Ishikawa (cell line): ENCODE measurements around the gene PISD.

ENCODE experiments used
- CEBPB ChIP-seq: IDR thresholded peaks from 2 replicates; pipeline ENCODE4 v1.6.1; 2012
- EP300 ChIP-seq: IDR thresholded peaks from 2 replicates; pipeline ENCODE4 v1.6.1; 2012; ENCODE audit warnings: borderline replicate concordance
- MAX ChIP-seq: IDR thresholded peaks from 2 replicates; pipeline ENCODE4 v1.6.1; 2012
- NFIC ChIP-seq: IDR thresholded peaks from 2 replicates; pipeline ENCODE4 v1.6.1; 2012
- RAD21 ChIP-seq: IDR thresholded peaks from 2 replicates; pipeline ENCODE4 v1.6.1; 2012; ENCODE audit warnings: low read depth
- REST ChIP-seq: IDR thresholded peaks from 2 replicates; pipeline ENCODE4 v1.6.1; 2012; ENCODE audit warnings: low read depth, mild to moderate bottlenecking
- TAF1 ChIP-seq: IDR thresholded peaks from 2 replicates; pipeline ENCODE4 v1.6.1; 2012; ENCODE audit warnings: low read depth, mild to moderate bottlenecking
- TEAD4 ChIP-seq: IDR thresholded peaks from 2 replicates; pipeline ENCODE4 v1.6.1; 2012
- USF1 ChIP-seq: IDR thresholded peaks from 2 replicates; pipeline ENCODE4 v1.6.1; 2012
- YY1 ChIP-seq: IDR thresholded peaks from 2 replicates; pipeline ENCODE4 v1.6.1; 2012; ENCODE audit warnings: low read depth
- ZBTB7A ChIP-seq: IDR thresholded peaks from 2 replicates; pipeline ENCODE4 v1.6.1; 2012; ENCODE audit warnings: low read depth

- TF ChIP-seq EP300 (no peak), ZBTB7A (no peak), YY1 (no peak), CEBPB (no peak), RAD21 (no peak), REST (no peak), TAF1 (no peak), NFIC (no peak), MAX (no peak), TEAD4 (no peak), USF1 (no peak)
Observed at GRCh38 chr22:31680861-31681341, 18.9 kb upstream of the PISD start.
